GM12874 (cell line): Measurements from ENCODE around the gene PTPRJ.

Experiments used
- CTCF ChIP-seq: IDR thresholded peaks from 2 replicates; pipeline ENCODE4 v1.5.1; 2011; ENCODE audit warnings: low read depth, mild to moderate bottlenecking, control low read depth, low read length, moderate library complexity; ENCODE audit not compliant: insufficient read depth

PTPRJ gene

GRCh38 chr11:48101044-48101733, 120.8 kb downstream of the PTPRJ start:
- no peak for TF ChIP-seq CTCF

- no peak for TF ChIP-seq CTCF
Observed at GRCh38 chr11:48101958-48102357, 121.6 kb downstream of the PTPRJ start.

- no peak for TF ChIP-seq CTCF
Observed at GRCh38 chr11:48103621-48104567, 123.5 kb downstream of the PTPRJ start.

- TF ChIP-seq CTCF: no peak
Observed at GRCh38 chr11:48104568-48104924, 124.2 kb downstream of the PTPRJ start.

- no peak for TF ChIP-seq CTCF
Observed at GRCh38 chr11:48105096-48105990, 125.0 kb downstream of the PTPRJ start.

- TF ChIP-seq CTCF: no peak
Observed at GRCh38 chr11:48106166-48106565, 125.8 kb downstream of the PTPRJ start.
